Neural progenitor cell (in vitro differentiated cells): Measurements from ENCODE around the gene CAMK1.

ENCODE experiments used
- CTCF ChIP-seq: fragments of 200-600 bp; sonication (generic); IDR thresholded peaks from 2 replicates; pipeline ENCODE4 v1.5.1; 2017; ENCODE audit warnings: antibody characterized with exemption, mild to moderate bottlenecking
- EZH2 ChIP-seq: fragments of 200-600 bp; sonication (generic); IDR thresholded peaks from 2 replicates; pipeline ENCODE4 v1.6.1; 2017; ENCODE audit warnings: antibody characterized with exemption, mild to moderate bottlenecking, moderate library complexity
- EZH2phosphoT487 ChIP-seq: fragments of 200-600 bp; sonication (generic); IDR thresholded peaks from 2 replicates; pipeline ENCODE4 v1.6.1; 2017; ENCODE audit warnings: antibody characterized with exemption

- TF ChIP-seq CTCF (no peak), EZH2 (peak; percentile 11), EZH2phosphoT487 (no peak)
Observed at GRCh38 chr3:9809615-9810432, 40.1 kb upstream of the CAMK1 start, which contains the start of gene TTLL3.
